ENCODE data around the gene DDR1.
"Not testable (repeated sequence)": the region's sequence is repeated elsewhere in the genome, so short reads cannot be mapped to it uniquely, and the experiment has no call there.

DDR1 gene

DNA sequence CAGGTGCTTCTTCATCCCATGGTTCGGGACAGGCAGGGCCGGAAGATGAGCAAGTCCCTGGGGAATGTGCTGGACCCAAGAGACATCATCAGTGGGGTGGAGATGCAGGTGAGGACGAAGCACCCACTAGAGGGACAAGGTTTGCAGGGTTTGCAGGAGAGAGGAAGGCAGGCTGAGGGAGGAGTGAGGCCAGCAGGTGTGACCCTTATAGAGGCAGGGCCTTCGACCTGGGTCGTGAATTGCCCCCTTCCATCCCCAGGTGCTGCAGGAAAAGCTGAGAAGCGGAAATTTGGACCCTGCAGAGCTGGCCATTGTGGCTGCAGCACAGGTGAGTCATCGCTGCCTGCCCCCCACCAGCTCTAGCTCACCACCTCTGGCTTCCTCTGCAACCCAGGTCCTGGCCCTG is 38.1 kb downstream of the DDR1 start:
- no peak for FAIRE-seq

- FAIRE-seq, result not testable (repeated sequence)
Observed at GRCh38 chr6:30924040-30924627, 39.8 kb downstream of the DDR1 start.

DNA sequence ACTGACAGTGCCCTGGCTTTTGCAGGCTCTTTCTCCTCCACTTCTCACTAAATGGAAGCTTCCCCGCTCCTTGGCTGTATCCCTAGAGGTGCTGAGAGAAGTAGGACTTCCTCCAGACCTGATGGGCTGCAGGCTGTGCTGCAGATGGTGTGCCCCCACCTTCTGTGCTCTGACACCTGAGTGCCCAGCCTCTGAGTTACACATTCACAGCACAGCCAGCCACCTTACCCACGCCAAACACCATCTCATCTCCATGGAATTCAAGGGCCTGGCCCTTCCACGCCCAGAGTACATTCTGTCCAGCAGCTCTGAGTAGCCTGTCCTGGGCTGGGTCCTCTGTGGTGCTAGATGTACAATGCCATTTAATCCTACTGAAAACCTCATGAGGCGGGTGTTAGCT is 42.3 kb downstream of the DDR1 start:
- FAIRE-seq, result no peak

GRCh38 chr6:30927080-30927479 is 42.8 kb downstream of the DDR1 start:
- not testable (repeated sequence) for FAIRE-seq

- no peak for FAIRE-seq
Observed at GRCh38 chr6:30928677-30929076, 44.4 kb downstream of the DDR1 start.

DNA sequence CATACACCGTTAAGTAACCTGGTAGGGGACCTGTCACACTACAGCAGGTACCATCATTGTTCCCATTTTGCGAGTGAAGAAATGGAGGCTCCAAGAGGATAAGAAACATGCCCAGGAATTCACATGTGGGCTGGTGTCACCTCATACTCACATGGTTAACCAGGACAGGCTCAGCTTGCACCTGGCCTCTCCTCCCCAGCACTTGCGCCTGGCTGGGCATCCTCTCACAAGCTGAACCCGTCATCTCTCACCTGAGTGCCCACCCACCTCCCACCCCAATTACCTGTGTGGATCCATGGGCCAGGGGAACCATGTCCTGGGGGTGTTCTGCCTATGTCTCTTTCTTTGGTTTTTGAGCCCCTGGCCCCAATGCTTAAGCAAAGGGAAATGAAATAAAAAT is 46.2 kb downstream of the DDR1 start:
- no peak for FAIRE-seq

GRCh38 chr6:30931272-30931671 is 47.0 kb downstream of the DDR1 start:
- no peak for FAIRE-seq

DNA sequence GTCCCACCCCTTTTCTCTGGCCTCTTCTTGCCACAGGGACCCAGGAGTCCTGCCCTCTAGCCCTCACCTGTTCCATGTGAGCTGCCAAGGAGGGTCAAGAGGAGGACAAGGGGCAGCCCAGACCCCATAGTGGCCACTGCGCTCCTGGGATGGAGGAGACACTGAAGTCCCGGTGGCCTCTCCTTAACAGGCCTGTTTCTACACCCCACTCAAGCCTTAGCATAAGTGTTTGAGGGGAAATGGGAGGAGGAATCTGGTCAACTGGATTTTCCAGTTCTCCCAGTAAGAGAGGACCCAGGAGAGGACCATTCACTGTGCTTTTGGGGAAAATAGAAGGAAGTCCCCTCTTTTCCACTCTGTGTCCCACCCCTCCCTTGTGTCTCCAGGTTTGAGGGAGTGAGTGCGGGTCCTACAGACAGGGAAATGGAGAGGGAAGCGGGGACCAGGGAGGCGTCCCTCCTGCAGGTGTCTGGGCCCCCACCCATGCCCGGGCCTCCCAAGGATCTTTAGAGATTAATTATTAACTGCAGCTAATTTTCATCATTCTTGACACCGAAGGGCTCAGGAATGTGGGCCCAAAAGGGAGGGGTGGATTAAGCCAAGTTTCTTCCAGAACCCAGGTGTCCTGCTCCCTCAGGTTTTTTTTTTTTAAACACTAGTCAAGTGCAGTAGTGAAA is 47.8 kb downstream of the DDR1 start, which contains the start of gene SFTA2:
Gene SFTA2, minus strand, starts transcription at position 202 of the 677 bp plus-strand sequence. Its CDS starts 74 bp downstream, at position 128.
- FAIRE-seq, result no peak

DNA sequence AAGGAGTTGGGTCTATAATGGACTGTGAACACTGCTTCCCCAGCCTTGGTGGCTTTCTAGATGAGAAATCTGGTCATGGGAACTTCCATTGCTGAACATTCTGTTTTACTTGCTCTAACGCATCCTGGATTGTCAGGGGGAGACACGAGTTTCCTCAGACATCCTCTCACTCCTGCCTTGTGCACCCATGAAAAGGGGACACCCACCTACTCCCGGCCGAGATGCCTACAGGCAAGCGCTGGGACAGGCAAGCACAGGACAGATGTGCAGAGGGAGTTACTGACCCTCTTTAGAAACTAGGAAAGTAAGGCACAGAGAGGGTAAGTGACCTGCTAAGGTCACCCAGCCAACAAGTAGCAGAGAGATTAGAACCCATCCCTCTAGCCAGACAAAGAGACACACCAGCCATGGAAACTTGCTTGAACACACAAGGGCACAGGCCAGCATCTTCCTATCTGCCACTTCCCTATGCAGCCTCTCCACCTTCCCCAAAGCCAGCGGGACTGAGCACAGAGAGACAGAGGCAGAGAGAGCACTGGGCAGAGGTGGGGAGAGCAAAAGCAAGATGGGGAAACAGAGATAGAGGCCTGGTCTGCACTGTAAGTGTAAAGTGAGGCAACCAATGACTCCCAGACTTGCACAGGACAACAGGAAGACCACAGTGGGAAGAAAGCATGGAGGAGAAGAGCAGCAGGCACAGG is 48.5 kb downstream of the DDR1 start:
- no peak for FAIRE-seq

DNA sequence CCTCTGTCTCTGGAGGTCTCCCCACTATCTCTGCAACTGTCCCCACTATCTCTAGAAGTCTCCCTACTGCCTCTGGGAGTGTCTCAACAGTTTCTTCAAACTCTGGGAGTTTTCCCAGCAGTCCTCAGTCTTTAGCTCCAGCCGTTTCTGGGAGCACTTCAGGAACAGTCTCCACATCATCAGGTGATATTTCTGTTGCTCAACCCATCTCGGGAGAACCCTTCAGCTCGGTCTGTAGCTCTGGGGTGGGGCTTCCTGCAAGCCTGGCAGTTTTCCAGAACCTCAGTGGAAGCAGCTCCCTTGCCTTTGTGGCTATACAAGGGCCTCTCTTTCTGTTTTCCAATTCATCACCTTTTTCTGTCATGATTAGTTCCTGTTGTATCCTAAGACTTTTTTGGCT is 50.7 kb downstream of the DDR1 start:
- FAIRE-seq, result no peak

GRCh38 chr6:30937265-30937664 is 52.9 kb downstream of the DDR1 start:
- no peak for FAIRE-seq

- no peak for FAIRE-seq
Observed at GRCh38 chr6:30938730-30939129, 54.4 kb downstream of the DDR1 start.

GRCh38 chr6:30939473-30939872 is 55.2 kb downstream of the DDR1 start:
- FAIRE-seq, result no peak

GRCh38 chr6:30940361-30940986 is 56.2 kb downstream of the DDR1 start, which contains the start of gene MUCL3:
Gene MUCL3, plus strand, starts transcription at chr6:30940973. Its CDS starts 27 bp downstream, at chr6:30941000.
- no peak for FAIRE-seq

DNA sequence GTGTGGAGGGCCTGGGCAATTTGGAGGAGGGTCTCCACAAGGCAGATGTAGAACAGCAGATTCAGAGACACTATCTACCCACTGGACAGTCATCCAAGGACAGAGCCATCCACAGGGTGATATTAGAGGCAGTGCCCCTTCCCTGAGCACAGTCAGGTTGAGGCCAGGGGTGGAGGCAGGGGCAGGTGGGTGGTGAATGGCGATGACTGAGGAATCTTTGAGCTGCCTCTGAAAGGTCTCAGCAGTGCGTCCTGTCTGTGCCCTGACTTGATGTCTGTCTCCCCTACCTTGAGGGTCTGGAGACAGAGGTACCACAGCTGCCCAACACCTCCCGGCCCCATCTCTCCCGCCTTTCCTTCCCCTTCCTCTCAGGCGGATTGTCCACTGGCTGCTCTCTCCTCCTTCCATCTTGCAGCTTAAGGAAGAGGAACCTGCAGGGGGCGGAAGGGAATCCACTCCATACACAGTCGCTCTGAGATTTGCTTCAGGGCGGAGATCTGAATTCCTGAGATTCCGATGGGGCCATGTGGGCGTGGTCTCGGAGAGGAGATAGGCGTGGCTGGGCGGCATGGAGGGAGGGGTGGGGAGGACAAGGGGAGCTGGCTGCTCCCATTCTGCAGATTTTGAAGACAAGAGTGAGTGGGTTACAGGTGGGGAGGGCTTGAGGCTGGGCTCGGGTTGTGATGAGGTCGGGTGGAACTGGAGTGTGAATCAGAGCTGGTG is 58.2 kb downstream of the DDR1 start:
- no peak for FAIRE-seq

- FAIRE-seq, result no peak
Observed at GRCh38 chr6:30944051-30944450, 59.7 kb downstream of the DDR1 start.

DNA sequence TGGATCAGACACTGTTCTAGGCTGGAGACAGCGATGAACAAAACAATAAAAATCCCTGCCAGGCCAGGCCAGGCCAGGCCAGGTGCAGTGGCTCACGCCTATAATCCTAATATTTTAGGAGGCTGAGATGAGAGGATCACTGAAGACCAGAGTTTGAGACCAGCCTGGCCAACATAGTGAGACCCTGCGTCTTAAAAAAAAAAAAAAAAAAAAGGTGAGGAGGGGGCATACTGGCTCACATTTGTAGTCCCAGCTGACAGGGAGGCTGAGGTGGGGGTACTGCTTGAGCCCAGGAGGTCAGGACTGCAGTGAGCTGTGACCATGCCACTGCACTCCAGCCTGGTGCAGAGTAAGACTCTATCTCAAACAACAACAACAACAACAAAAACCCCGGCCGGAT is 61.0 kb downstream of the DDR1 start:
- FAIRE-seq, result no peak

DNA sequence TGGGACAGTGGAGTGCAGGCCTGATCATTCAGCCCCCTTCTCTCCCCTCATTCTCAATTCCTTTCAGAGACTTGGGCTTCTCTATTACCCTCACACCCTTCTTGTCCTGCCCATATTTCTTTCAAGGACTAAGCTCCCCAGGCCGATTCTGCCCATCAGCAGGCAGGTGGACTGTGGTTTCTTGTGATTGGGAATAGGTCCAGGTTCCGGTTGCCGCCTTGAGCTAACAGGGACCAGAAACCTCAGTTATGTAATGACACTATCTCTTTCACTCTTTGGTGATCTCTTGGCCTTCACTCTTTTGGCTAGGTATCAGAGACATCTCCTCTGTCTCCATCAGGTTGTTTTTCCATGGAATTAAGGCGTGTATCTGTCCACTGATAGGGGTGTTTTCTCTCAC is 62.9 kb downstream of the DDR1 start:
- FAIRE-seq, result no peak

- FAIRE-seq, result no peak
Observed at GRCh38 chr6:30948811-30949210, 64.5 kb downstream of the DDR1 start.
